Renal cortex interstitium (tissue), 11 donors: ENCODE measurements around the gene ADAMTS2. TPM values are rescaled to one million over a fixed set of nuclear protein-coding genes. Genes with fewer than 3 reads are reported as not detected.

Source experiments
- DNase-seq, 11 donors: peaks; one replicate each; pipeline ENCODE4 v3.0.0-alpha.2; 2013; ENCODE audit warnings: low read depth in 9 of 11, low spot score in 4 of 11; ENCODE audit errors: extremely low read depth in 1 of 11
- polyA plus RNA-seq, 3 donors: library from polyadenylated mRNA; unstranded; fragments of 120-200 nt; gene quantifications; one replicate each; pipeline ENCODE4 v1.2.1, GENCODE V29; 2013; ENCODE audit not compliant: insufficient read length in 3 of 3

Gene ADAMTS2
- polyA plus RNA-seq, 3 donors: 9.9 to 14.0 (median 10.6) TPM

DNA sequence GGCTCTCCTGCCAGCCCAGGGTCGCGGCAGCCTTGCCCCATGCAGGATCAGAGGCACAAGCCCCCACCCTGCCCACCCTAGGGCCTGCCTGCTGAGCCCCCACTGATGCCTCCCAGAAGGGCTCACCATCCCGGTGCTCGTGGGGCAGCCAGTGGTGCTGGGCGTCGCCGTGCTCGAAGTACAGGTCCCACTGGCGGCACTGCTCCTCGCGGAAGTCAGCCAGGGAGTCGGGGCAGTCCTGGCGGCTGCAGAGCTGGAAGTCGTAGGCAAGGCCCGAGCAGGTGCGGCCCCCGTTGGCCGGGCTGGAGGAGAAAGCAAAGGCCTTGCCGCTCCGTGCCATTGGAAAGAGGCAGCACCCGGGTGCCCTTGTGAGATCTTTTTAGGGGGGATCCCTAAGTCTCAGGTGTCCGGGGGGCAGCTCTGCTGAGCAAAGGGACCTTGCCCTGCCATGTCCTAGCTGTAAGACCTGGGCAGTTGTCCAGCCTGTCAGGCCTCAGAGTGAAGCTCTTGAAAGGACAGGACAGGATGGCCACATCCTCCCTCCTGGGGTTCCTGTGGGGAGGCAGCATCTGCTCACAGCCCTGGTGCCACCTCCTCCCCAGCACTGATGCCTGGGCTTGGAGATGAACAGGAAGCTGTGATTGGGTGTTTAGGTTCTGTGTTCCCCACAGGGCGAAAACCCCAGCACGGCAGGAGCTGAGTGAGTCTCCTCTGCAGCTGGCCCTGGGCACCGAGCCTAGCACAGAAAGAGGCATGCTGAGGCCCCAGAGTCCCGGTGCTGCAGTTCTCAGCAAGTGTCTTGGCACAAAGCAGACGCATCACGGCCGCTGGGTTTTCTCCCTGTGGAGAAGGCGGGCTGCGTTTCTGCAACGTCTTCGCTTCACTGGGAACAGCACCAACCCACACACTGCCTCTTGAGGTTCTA, 207.4 kb downstream of the ADAMTS2 start:
- DNase-seq: no peak

GRCh38 chr5:179137016-179137642, 208.1 kb downstream of the ADAMTS2 start:
- no peak for DNase-seq

GRCh38 chr5:179135441-179136215, 209.6 kb downstream of the ADAMTS2 start:
- no peak for DNase-seq

- no peak for DNase-seq
Observed at GRCh38 chr5:179135006-179135405, 210.3 kb downstream of the ADAMTS2 start.

DNA sequence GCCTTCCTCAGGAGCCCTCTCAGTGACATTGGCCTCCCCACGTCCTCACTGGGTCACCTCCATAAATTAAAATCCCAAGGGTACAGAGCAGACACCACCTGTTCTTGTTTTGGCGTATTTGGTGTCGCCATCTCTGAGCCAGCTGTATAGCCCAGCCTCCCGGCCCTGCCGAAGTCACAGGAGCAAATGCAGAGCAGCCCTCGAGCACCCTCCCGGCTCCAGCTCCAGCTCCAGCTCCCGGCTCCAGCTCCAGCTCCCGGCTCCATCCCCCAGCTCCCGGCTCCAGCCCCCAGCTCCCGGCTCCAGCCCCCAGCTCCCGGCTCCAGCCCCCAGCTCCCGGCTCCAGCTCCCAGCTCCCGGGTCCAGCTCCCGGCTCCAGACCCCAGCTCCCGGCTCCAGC, 210.8 kb downstream of the ADAMTS2 start:
- DNase-seq: no peak

DNA sequence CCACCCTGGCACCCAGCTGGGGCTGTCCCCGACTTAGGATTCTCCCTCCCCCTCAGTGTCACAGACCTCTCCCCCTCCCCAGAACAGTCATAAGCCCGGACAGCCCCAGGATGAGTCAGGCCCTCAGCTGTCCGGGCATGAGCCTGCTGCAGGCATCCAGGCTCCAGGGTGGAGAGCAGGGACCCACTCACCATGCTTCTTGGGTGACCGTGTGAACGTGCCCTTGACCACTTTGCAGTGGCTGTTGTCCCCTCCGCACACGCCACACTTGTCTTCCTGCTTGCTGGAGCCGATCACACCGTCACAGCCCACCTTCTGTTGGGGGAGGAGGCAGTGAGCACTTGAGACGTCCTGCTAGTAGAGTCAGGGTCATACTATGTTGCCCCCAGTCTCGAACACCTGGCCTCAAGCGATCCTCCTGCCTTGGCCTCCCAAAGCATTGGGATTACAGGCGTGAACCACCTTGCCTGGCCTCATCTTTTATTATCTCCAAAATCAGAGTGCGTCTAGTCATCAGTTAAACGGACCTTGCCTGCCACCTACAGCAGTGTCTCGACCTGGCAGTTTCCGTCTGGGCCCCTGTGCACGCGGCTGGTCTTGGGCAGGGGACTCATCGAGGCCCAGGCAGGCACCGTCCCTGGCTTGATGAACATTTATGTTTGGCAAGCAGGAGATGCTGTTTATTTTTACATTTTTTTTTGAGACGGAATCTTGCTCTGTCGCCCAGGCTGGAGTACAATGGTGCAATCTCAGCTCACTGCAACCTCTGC, 212.5 kb downstream of the ADAMTS2 start:
- no peak for DNase-seq

DNA sequence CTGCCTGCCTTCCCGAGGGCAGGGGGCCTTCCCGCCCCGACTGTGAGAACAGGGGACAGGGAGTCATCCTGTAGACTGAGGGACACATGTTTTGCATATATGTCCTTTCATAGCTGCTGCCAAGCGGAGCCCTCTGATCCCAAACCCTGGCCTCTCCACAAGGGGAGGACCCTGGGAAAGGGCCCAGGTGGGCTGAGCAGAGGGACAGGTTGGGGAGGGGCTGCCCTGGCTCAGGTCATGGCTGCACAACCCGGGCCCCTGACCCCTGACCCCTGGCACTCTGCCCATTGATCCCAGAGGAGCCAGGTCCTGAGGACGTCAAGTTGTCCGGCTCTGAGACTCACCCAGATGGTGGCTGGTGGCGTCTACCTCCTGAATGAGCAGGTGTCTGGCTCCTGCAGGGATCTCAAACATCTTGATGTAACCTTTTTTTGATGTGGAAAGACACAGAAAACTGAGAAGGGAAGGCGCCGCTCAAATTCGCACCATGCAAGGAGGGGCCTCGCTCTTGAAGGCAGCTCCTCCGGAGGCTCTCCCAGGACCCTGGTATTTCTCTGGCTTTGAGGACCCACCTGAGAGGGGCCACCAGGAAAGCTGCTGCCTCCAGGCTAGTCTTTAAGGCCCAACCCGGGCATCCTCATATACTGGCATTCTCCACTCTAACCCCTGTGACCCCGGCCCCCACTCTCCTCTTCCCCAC, 213.2 kb downstream of the ADAMTS2 start:
- DNase-seq: no peak

- no peak for DNase-seq
Observed at GRCh38 chr5:179131321-179131835, 213.9 kb downstream of the ADAMTS2 start.

DNA sequence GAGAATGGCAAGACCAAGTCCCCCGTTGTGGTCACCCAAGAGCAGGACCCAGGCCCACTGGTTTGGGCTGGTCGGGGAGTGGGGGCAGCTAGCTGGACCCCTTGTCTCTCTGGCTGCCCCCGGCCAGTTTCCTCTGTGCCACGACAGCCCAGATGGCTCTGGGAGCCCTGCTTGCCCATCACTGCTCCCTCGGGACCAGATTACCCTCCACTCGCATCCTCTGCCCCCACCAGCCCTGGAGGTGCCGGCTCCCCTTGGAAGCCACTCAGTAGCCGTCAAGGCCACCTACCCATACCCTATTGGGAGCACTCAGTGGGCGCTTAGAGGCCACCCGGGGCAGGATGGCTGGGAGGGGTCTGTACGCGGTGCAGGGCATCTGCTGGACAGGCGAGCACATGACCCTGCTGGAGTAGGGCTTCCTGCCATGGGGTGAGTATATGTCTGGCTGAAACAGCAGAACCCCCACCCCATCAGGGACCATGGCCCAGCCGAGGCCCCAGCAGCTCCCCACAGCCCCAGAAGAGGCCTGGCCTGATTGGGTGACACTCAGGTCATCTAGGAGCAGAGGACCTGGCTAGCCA, 215.1 kb downstream of the ADAMTS2 start:
- DNase-seq: no peak

DNA sequence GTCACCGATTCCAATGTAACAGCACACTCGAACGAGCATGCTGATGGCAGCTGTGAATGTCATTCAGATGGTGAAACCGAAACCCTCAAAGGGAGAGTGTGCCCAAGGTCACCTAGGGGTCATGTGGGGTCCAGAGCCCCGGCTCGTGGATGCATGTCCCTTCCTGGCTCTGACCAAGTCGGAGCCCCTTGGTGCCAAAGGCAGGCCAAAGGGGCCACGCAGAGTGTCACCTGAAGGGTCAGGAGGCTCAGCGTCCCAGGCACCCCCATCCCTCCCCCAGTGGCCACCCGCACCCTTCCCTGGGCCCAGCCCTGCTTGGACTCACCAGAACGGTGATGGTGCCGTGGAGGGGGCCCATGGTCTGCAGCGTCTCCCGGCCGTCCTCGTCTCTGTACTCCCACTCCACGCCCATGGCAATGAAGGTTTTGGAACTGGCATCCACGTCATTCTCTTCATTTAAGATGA, 215.6 kb downstream of the ADAMTS2 start:
- no peak for DNase-seq

DNA sequence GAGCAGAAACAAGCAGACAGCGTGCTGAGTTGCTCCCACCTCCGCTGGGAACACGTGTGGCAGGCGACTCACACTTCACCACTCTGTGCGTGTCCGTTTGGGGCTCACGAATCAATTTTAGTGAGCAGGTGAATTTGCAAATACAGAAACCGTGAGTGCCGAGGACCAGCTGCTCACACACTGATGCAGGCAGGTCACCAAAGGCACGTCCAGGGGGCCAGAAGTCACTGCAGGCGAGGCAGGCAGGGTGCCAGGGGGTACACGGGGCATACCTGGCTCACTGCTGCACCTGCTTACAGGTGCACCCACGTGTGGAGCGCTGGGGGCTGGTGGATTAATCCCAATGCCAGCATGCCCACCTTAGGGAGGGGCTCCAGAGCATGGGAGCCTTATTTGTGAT, 216.3 kb downstream of the ADAMTS2 start:
- DNase-seq: no peak

GRCh38 chr5:179128041-179128365, 217.3 kb downstream of the ADAMTS2 start:
- no peak for DNase-seq

GRCh38 chr5:179127136-179128040, 217.9 kb downstream of the ADAMTS2 start:
- DNase-seq: no peak

DNA sequence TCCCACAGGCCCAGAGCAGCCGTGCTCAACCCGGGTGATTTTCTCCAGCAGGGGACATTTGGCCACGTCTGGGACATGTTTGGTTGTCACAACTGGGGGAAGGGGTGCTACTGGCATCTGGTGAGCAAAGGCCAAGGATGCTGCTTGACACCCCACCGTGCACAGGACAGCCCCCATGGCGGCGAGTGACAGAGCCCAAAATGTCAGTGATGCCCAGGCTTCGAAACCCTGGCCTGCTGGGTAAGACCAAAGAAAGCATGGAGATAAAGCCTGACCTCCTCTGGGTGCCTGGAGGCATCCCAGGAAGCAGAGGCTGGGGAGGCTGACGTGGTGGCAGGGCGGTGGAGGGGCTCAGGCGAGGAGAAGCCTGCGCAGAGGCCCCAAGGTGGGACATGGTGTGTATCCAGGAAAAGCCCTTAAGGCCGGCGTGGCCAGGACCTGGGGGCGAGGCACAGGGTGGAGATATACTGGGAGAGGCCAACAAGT, 218.7 kb downstream of the ADAMTS2 start:
- no peak for DNase-seq

DNA sequence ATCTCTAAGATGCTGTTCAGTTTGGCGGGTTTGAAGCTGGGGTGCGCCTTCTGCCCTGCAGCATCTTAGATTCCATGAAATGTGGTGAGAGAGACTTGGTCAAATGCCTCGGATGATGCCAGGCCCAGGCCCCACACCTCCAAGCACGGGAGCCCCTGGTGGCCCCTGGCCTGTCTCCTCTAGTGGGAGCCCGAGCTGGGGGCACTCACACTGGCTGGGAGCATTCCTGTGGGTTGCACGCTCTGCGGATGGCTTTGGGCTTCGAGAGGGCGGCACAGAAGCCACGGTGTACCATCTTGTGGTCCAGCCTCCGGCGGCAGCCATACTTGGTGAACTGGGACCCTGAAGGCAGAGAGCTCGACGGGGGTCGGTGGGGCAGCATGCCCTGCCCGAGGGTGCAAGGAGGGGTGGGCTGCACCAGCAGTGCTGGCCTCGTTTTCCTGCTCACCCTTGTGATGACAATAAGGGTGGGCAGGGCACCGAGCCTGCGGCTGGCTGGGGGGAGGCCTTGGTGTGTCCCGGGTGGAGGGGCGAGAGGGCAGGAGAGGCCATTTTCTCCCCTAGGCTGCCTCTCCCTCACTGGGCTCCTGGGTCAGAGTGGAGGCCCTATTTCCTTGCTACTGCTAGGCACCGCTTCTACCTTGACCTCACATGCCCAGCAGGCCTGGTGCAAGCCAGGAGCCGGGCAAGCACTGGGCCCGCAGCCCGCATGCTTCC, 219.3 kb downstream of the ADAMTS2 start:
- DNase-seq: no peak
